ENCODE results near the gene SLC8A1.

Gene SLC8A1

GRCh38 chr2:40266201-40266600 is 185.7 kb downstream of the SLC8A1 start:
- Mint-ChIP-seq H3K9me3 (ENCODE audit: low read depth) (no peaks in the 10 kb centered on the region), H3K36me3 (no peaks in the 10 kb centered on the region), H3K27me3 (no peaks in the 10 kb centered on the region), H3K4me1 (ENCODE audit: low read depth) (no peaks in the 10 kb centered on the region), H3K27ac (no peak overlapping the region), H3K4me3 (no peak overlapping the region)

- Mint-ChIP-seq H3K36me3 (no peaks in the 10 kb centered on the region), H3K27ac (no peak overlapping the region), H3K9me3 (ENCODE audit: low read depth) (no peaks in the 10 kb centered on the region), H3K27me3 (no peaks in the 10 kb centered on the region), H3K4me3 (no peak overlapping the region), H3K4me1 (ENCODE audit: low read depth) (no peaks in the 10 kb centered on the region)
These were observed 186.3 kb downstream of the SLC8A1 start for GRCh38 chr2:40265602-40266001.

DNA sequence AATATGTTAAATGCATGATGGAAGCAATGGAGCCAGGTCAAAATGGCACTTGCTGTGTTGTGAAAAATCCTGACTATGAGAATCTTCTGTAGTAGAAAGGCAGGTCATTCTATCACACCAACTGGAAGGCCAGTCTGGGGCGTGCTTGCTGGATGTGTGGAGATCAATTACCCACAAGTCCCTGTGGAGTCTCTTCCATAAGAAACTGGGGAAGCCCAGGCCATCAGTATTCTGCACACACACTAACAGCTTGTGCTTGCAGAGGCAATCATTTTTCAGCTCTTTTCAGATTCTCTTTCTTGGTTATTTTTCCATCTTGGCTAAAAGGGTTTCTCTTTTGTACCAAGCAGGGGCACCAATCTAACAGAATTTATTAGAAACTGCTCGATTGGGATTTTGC is 190.8 kb downstream of the SLC8A1 start:
- no peaks in the 10 kb centered on the region for H3K4me1 Mint-ChIP-seq (ENCODE audit: low read depth)
- H3K36me3 Mint-ChIP-seq, result no peaks in the 10 kb centered on the region
- H3K27ac Mint-ChIP-seq, result no peak overlapping the region
- H3K9me3 Mint-ChIP-seq (ENCODE audit: low read depth), result no peaks in the 10 kb centered on the region
- H3K4me3 Mint-ChIP-seq, result no peak overlapping the region
- no peaks in the 10 kb centered on the region for H3K27me3 Mint-ChIP-seq

DNA sequence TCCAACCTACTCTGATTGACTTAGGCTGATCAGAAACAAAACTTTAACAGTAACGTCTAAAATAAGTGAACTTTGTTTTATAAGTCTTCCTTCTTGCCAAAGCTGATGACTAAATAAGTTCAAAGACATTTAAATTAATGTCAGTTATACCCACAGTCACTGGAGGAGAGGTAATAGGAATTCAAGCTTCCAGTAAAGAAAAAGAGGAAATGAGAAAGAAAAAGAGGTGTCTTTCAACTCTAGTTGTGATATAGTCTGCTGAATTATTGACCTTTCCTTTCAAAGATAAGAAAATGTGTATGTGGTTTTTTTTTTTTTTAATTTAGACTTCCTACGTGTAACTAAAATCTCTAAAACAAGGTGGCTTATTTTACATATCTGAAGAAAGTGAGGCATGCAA is 191.5 kb downstream of the SLC8A1 start:
- Mint-ChIP-seq H3K4me1 (ENCODE audit: low read depth) (no peaks in the 10 kb centered on the region), H3K4me3 (no peak overlapping the region), H3K27ac (no peak overlapping the region), H3K36me3 (no peaks in the 10 kb centered on the region), H3K9me3 (ENCODE audit: low read depth) (no peaks in the 10 kb centered on the region), H3K27me3 (no peaks in the 10 kb centered on the region)

DNA sequence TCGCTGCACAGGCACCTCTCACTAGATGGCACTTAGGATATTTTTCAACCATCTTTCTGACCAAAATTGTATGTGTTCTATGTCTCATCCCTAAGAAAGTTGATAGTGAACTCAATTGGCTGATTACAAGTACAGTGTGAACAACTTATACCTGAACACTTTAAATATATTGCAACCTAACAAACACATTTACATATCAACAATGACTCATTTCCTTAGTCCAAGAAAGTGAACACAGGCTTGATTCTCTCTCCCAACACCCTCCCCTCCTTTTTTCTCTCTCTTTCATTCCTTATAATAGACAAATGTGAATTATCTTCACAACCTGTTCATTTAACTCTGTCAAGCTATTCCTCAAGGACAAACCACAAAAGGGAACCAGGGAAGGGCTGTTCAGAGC is 192.0 kb downstream of the SLC8A1 start:
- H3K27ac Mint-ChIP-seq, result no peak overlapping the region
- no peak overlapping the region for H3K4me3 Mint-ChIP-seq
- no peaks in the 10 kb centered on the region for H3K4me1 Mint-ChIP-seq (ENCODE audit: low read depth)
- no peaks in the 10 kb centered on the region for H3K36me3 Mint-ChIP-seq
- no peaks in the 10 kb centered on the region for H3K9me3 Mint-ChIP-seq (ENCODE audit: low read depth)
- no peaks in the 10 kb centered on the region for H3K27me3 Mint-ChIP-seq

DNA sequence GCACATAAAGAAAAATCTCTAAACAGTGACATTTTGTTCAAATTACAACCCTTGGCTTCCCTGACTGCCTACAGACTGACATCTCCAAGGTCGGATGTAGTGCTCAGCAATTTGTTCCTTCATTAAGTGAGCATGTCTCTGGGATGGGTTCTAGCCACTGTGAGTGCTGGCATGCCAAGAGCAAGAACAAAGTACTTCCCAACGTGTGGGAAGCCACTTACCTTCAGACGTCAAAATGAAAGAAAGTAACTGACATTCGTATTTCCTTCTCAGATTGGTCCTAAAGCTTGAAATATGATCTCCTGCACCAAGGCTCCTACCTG is 193.8 kb downstream of the SLC8A1 start:
- Mint-ChIP-seq H3K36me3 (no peaks in the 10 kb centered on the region), H3K4me3 (no peak overlapping the region), H3K9me3 (ENCODE audit: low read depth) (no peaks in the 10 kb centered on the region), H3K27ac (no peak overlapping the region), H3K4me1 (ENCODE audit: low read depth) (no peaks in the 10 kb centered on the region), H3K27me3 (no peaks in the 10 kb centered on the region)

GRCh38 chr2:40257340-40258134 is 194.4 kb downstream of the SLC8A1 start:
- Mint-ChIP-seq H3K27me3 (no peaks in the 10 kb centered on the region), H3K9me3 (ENCODE audit: low read depth) (no peaks in the 10 kb centered on the region), H3K27ac (no peak overlapping the region)

GRCh38 chr2:40256649-40257048 is 195.2 kb downstream of the SLC8A1 start:
- Mint-ChIP-seq H3K36me3 (no peaks in the 10 kb centered on the region), H3K4me3 (no peak overlapping the region), H3K9me3 (ENCODE audit: low read depth) (no peaks in the 10 kb centered on the region), H3K27me3 (no peaks in the 10 kb centered on the region), H3K4me1 (ENCODE audit: low read depth) (no peaks in the 10 kb centered on the region), H3K27ac (no peak overlapping the region)

More at GRCh38 chr2:40257340-40258134, 194.4 kb downstream of the SLC8A1 start:
- no peaks in the 10 kb centered on the region for H3K36me3 Mint-ChIP-seq
- H3K4me3 Mint-ChIP-seq, result no peak overlapping the region
- no peaks in the 10 kb centered on the region for H3K4me1 Mint-ChIP-seq (ENCODE audit: low read depth)

DNA sequence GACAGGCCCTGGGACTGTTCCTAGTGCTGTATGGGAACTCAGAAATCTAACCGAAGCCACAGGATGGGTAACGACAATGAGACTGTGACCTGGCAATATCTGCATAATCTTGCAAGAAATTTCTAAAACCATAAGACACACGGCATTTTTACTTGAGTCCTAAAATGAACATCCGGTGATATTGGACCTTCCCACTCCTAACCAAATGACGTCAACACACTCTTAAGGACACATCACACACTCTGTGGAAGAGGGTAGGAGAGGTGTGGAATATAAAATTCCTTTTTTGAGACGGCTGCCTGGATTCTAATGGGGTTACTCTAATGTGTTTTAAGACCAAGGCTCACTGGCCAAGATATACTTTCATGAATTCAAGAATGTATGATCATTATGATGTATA is 195.9 kb downstream of the SLC8A1 start:
- no peak overlapping the region for H3K27ac Mint-ChIP-seq
- H3K4me3 Mint-ChIP-seq, result no peak overlapping the region
- H3K4me1 Mint-ChIP-seq (ENCODE audit: low read depth), result no peaks in the 10 kb centered on the region
- no peaks in the 10 kb centered on the region for H3K27me3 Mint-ChIP-seq
- no peaks in the 10 kb centered on the region for H3K36me3 Mint-ChIP-seq
- H3K9me3 Mint-ChIP-seq (ENCODE audit: low read depth), result no peaks in the 10 kb centered on the region

GRCh38 chr2:40255103-40255502 is 196.8 kb downstream of the SLC8A1 start:
- Mint-ChIP-seq H3K36me3 (no peaks in the 10 kb centered on the region), H3K27ac (no peak overlapping the region), H3K4me1 (ENCODE audit: low read depth) (no peaks in the 10 kb centered on the region), H3K27me3 (no peaks in the 10 kb centered on the region), H3K4me3 (no peak overlapping the region), H3K9me3 (ENCODE audit: low read depth) (no peaks in the 10 kb centered on the region)

- H3K27ac Mint-ChIP-seq, result no peak overlapping the region
These were observed 197.3 kb downstream of the SLC8A1 start for GRCh38 chr2:40254611-40255010.

DNA sequence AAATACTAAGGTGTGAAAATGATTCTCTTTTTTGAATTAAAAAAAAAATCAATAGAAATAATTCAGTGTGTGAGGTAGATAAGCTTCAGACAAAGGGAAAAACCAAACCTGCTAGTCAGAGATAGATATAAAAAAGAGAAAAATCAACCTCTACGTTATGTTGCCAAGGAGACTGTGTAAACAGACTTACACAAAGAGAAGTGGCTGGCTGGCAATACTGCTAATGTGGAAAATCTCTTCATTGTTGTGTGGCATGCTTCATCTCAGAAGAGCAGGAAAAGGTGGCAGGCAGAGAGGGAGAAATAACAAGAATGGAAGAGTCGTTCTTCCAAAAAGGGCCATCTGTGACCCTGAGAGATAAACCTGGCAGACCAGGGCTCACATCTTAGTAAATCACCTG is 200.8 kb downstream of the SLC8A1 start:
- no peak overlapping the region for H3K27ac Mint-ChIP-seq
- no peaks in the 10 kb centered on the region for H3K27me3 Mint-ChIP-seq
- H3K4me1 Mint-ChIP-seq (ENCODE audit: low read depth), result no peaks in the 10 kb centered on the region
- no peaks in the 10 kb centered on the region for H3K9me3 Mint-ChIP-seq (ENCODE audit: low read depth)
- H3K36me3 Mint-ChIP-seq, result no peaks in the 10 kb centered on the region
- H3K4me3 Mint-ChIP-seq, result no peak overlapping the region

More at GRCh38 chr2:40254611-40255010, 197.3 kb downstream of the SLC8A1 start:
- Mint-ChIP-seq H3K4me1 (ENCODE audit: low read depth) (no peaks in the 10 kb centered on the region), H3K9me3 (ENCODE audit: low read depth) (no peaks in the 10 kb centered on the region), H3K27me3 (no peaks in the 10 kb centered on the region), H3K36me3 (no peaks in the 10 kb centered on the region), H3K4me3 (no peak overlapping the region)

DNA sequence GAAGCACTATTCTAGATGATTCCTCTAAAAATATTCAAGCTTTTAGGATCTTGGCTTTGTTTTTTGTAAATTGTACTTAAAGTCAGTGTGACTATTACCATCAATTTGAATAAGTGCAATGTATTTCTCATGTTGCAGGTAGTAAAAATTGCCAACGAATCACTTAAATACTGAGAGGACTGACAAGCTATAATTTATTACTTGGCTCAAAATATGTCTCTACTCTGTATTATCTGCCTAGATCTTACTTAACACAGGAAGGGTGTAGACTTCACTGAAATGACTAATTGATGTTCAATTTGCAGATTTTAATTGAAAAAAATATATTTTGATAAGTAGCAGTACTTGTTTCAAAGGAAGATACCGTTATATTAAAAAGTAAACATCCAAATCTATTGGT is 202.3 kb downstream of the SLC8A1 start:
- no peaks in the 10 kb centered on the region for H3K36me3 Mint-ChIP-seq
- no peaks in the 10 kb centered on the region for H3K27me3 Mint-ChIP-seq
- H3K27ac Mint-ChIP-seq, result no peak overlapping the region
- H3K9me3 Mint-ChIP-seq (ENCODE audit: low read depth), result no peaks in the 10 kb centered on the region
- no peaks in the 10 kb centered on the region for H3K4me1 Mint-ChIP-seq (ENCODE audit: low read depth)
- no peak overlapping the region for H3K4me3 Mint-ChIP-seq

- Mint-ChIP-seq H3K27ac (no peak overlapping the region), H3K4me3 (no peak overlapping the region), H3K36me3 (no peaks in the 10 kb centered on the region), H3K9me3 (ENCODE audit: low read depth) (no peaks in the 10 kb centered on the region), H3K4me1 (ENCODE audit: low read depth) (no peaks in the 10 kb centered on the region), H3K27me3 (no peaks in the 10 kb centered on the region)
These were observed 203.6 kb downstream of the SLC8A1 start for GRCh38 chr2:40248294-40248693.

GRCh38 chr2:40244675-40245074 is 207.2 kb downstream of the SLC8A1 start:
- no peak overlapping the region for H3K27ac Mint-ChIP-seq

DNA sequence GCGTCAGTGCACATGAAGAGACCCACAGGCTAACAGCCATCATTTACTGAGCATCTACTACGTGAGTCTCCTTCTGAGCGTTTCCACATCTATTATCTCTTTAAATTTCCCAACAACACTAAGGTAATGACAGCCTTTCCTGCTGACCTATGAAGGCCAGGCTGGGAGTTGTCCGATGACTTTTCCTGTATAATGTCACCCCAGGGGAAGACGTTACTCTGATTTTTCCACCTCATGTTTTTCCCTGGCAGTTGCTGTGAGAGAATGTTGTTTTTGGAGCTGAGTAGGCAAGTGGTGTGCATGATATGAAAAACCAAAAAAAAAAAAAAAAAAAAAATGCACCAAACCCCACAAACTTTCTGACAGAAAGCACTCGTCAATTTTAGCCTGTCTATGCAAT is 207.6 kb downstream of the SLC8A1 start:
- H3K27me3 Mint-ChIP-seq, result peaks cover 1% of the 10 kb centered on the region
- H3K4me1 Mint-ChIP-seq (ENCODE audit: low read depth), result no peaks in the 10 kb centered on the region
- no peak overlapping the region for H3K4me3 Mint-ChIP-seq
- no peak overlapping the region for H3K27ac Mint-ChIP-seq
- no peaks in the 10 kb centered on the region for H3K36me3 Mint-ChIP-seq
- H3K9me3 Mint-ChIP-seq (ENCODE audit: low read depth), result no peaks in the 10 kb centered on the region

More at GRCh38 chr2:40244675-40245074, 207.2 kb downstream of the SLC8A1 start:
- H3K4me1 Mint-ChIP-seq (ENCODE audit: low read depth), result no peaks in the 10 kb centered on the region
- H3K27me3 Mint-ChIP-seq, result peaks cover 1% of the 10 kb centered on the region
- no peaks in the 10 kb centered on the region for H3K36me3 Mint-ChIP-seq
- no peak overlapping the region for H3K4me3 Mint-ChIP-seq
- no peaks in the 10 kb centered on the region for H3K9me3 Mint-ChIP-seq (ENCODE audit: low read depth)
